ENCODE results near the gene NONO.

The NONO gene

DNA sequence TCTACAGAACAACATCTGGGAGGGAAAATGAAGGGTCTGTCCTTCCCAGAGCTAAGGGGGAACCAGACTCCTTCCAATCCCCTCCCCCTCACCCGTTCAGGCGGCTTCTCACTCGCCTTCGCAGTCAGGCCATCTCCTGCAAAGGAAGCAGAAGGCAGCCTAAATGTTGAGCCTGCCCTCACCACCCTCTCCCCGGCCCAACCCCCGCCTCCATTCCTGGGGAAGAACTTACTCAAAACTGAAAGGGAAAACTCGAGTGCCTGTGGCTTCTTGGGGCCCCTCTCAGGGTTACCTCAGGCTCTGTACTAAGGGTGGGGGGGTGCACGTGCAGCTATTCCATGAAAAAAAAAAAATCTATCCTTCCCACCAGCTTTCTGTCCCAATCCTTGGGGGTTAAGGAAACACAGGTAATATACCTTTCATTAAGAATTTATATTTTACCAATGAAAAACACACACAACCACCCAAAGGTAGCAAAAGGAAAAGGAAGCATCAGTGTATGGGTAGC is 31.9 kb upstream of the NONO start:
- no peak overlapping the region for H3K9ac ChIP-seq
- no peak overlapping the region for H2AFZ ChIP-seq (ENCODE audit: low read depth)
- H4K20me1 ChIP-seq (ENCODE audit: insufficient read depth): no peaks in the 10 kb centered on the region
- peak overlapping the region; percentile 45 for H3K4me2 ChIP-seq
- TF ChIP-seq, protein P1, sequence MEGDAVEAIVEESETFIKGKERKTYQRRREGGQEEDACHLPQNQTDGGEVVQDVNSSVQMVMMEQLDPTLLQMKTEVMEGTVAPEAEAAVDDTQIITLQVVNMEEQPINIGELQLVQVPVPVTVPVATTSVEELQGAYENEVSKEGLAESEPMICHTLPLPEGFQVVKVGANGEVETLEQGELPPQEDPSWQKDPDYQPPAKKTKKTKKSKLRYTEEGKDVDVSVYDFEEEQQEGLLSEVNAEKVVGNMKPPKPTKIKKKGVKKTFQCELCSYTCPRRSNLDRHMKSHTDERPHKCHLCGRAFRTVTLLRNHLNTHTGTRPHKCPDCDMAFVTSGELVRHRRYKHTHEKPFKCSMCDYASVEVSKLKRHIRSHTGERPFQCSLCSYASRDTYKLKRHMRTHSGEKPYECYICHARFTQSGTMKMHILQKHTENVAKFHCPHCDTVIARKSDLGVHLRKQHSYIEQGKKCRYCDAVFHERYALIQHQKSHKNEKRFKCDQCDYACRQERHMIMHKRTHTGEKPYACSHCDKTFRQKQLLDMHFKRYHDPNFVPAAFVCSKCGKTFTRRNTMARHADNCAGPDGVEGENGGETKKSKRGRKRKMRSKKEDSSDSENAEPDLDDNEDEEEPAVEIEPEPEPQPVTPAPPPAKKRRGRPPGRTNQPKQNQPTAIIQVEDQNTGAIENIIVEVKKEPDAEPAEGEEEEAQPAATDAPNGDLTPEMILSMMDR (conservative IDR thresholded peaks at IDR 0.05; ENCODE audit: low read depth, low read length): no peak
- no peaks in the 10 kb centered on the region for H3K79me2 ChIP-seq (ENCODE audit: insufficient read depth, low read depth)
- no peak overlapping the region for H3K27ac ChIP-seq
- H3K4me3 ChIP-seq (IDR thresholded peaks at IDR 0.05; ENCODE audit: insufficient read depth, low read depth, low read length): no peak overlapping the region
- H3K27me3 ChIP-seq (ENCODE audit: insufficient read depth, low read depth): no peaks in the 10 kb centered on the region
- peaks cover 30% of the 10 kb centered on the region for H3K4me1 ChIP-seq (ENCODE audit: low read depth, poor library complexity, severe bottlenecking)
- H3K36me3 ChIP-seq (ENCODE audit: insufficient read depth): no peaks in the 10 kb centered on the region

DNA sequence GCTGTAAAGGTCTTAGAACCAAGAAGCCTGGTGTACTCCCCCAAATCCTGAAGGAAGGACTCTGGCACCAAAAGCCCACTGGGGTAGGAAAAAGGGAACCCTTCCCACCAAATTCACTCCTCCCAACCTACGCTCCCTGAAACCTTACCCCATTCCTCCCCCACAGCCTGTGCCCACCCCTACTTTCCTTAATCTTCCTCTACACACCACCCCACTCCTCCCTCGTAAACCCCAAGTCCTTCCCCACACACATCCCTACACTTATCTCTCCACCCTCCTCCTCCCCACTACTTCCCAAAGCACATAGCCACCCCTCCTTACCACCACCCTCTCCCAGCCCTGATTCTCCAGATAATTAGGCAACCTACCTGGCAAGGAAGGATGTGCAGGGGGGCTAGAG is 31.2 kb upstream of the NONO start:
- Histone ChIP-seq H4K20me1 (ENCODE audit: insufficient read depth) (no peaks in the 10 kb centered on the region), H3K9ac (no peak overlapping the region), H3K4me1 (ENCODE audit: low read depth, poor library complexity, severe bottlenecking) (peaks cover 30% of the 10 kb centered on the region), H3K4me2 (peak overlapping the region; percentile 45), H3K79me2 (ENCODE audit: insufficient read depth, low read depth) (no peaks in the 10 kb centered on the region), H2AFZ (ENCODE audit: low read depth) (no peak overlapping the region), H3K27ac (no peak overlapping the region), H3K4me3 (IDR thresholded peaks at IDR 0.05; ENCODE audit: insufficient read depth, low read depth, low read length) (no peak overlapping the region), H3K27me3 (ENCODE audit: insufficient read depth, low read depth) (no peaks in the 10 kb centered on the region), H3K36me3 (ENCODE audit: insufficient read depth) (no peaks in the 10 kb centered on the region)
- TF ChIP-seq, protein P1 (conservative IDR thresholded peaks at IDR 0.05; ENCODE audit: low read depth, low read length): no peak

DNA sequence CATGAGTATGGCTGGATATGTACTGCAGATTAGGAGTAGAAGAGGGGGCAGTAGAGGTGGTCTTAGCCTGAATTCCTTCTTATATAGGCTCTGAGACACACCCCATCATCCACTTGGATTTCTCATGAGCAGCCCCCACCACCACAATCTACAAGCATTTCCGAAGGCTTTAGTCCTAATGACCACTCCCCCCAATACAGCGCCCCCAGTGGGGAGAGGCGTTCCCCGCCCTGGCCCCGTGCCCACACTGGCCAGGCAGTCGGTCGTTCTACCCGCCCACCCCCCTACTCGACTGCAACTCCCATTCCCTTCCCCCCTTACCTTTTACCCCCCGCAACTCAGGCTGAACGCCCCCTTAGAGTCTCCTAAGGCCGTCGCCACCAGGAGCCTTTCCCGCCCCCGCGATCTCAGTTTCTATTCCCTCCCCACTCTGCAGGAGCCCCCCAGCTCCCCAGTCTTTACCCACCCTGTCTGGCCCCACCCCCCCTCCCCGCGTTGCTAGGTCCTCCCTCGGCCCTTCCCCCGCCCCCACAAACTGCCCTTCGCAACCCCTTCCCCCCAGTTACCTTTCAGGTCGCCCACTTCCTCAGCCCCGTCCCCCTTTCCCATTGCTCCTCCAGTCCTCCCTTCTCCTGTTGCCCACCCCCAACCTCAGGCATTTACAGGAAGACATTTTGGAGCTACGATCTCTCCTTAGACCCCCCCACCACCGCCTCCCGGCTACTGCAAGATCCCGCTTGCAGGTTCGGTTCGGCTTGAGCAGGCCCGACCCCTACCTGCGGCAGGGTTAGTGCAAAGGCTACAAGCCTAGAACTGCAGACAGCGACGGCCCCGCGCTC is 30.0 kb upstream of the NONO start:
- Histone ChIP-seq H3K79me2 (ENCODE audit: insufficient read depth, low read depth) (no peaks in the 10 kb centered on the region), H3K4me1 (ENCODE audit: low read depth, poor library complexity, severe bottlenecking) (peaks cover 30% of the 10 kb centered on the region), H3K9ac (peak overlapping the region; percentile 63), H3K27ac (no peak overlapping the region), H3K4me2 (peak overlapping the region; percentile 68; the same call in 1 of the 2 replicates), H3K27me3 (ENCODE audit: insufficient read depth, low read depth) (no peaks in the 10 kb centered on the region), H3K4me3 (IDR thresholded peaks at IDR 0.05; ENCODE audit: insufficient read depth, low read depth, low read length) (no peak overlapping the region), H3K36me3 (ENCODE audit: insufficient read depth) (no peaks in the 10 kb centered on the region), H2AFZ (ENCODE audit: low read depth) (peak overlapping the region; percentile 62), H4K20me1 (ENCODE audit: insufficient read depth) (no peaks in the 10 kb centered on the region)
- TF ChIP-seq, protein P1 (conservative IDR thresholded peaks at IDR 0.05; ENCODE audit: low read depth, low read length): peak; percentile 46; the same call in 1 of the 2 replicates

DNA sequence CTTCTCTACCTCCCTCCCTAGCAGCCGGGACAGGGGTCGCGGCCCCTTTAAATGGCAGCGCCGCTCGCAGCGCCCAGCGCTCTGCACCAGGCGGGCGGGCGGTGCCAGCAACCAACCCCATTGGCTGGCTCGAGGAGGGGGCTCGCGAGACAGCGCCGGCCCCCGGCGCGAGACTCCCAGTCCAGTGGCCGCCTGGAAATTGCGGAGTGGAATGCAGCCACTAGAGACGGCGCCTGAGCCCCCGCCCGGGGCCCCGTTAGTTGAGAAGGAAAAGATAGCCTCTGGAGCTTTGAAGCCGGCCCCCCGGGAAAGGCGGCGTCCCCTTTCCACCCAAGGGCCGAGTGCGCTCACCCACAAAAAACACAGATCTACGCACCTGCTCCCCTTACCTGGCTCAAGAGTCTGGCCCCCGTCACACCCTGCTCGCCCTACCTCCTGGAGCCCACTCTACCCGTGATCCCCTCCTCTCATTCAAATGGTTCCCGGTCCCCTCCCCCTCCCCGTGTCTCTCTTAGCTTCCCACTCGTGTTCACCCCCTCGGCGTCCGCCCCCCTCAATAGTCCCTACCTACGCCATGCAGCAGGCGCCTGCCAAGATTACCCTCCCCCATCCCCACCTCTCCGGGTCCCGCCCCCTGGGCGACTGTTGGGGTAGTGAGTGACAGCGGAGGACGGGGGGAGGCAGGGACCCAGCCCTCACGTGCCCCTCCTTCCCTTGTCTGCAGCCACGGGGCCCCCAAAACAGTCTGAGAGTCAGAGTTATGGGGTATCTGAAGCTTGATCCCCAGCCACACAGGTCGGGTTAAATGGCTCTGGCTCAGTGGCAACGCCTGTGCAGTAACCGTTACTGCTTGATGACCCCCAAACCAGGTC is 29.1 kb upstream of the NONO start, which contains the start of gene ZMYM3:
Gene ZMYM3 (minus strand): TSS at position 49 of the 872 bp plus-strand sequence. CDS start 885 bp downstream, outside the sequence.
- Histone ChIP-seq H4K20me1 (ENCODE audit: insufficient read depth) (no peaks in the 10 kb centered on the region), H3K27ac (peak within 1 kb of the TSS; percentile 39; the same call in 1 of the 2 replicates), H2AFZ (ENCODE audit: low read depth) (peak within 1 kb of the TSS; percentile 62), H3K27me3 (ENCODE audit: insufficient read depth, low read depth) (no peaks in the 10 kb centered on the region), H3K36me3 (ENCODE audit: insufficient read depth) (no peaks in the 10 kb centered on the region), H3K4me2 (peak within 1 kb of the TSS; percentile 68), H3K4me3 (IDR thresholded peaks at IDR 0.05; ENCODE audit: insufficient read depth, low read depth, low read length) (no peak within 1 kb of the TSS), H3K4me1 (ENCODE audit: low read depth, poor library complexity, severe bottlenecking) (peaks cover 30% of the 10 kb centered on the region), H3K79me2 (ENCODE audit: insufficient read depth, low read depth) (no peaks in the 10 kb centered on the region), H3K9ac (peak within 1 kb of the TSS; percentile 63)
- TF ChIP-seq, protein P1 (conservative IDR thresholded peaks at IDR 0.05; ENCODE audit: low read depth, low read length): no peak
